ENCODE results near the gene MLIP.

The MLIP gene

GRCh38 chr6:54096811-54097210 is 14.4 kb upstream of the MLIP start:
- peak in 1 of 2 experiments; percentile 39 for DNase-seq

- DNase-seq: no peak
These were observed 13.5 kb upstream of the MLIP start for GRCh38 chr6:54097753-54098152.

GRCh38 chr6:54098450-54099044 is 12.7 kb upstream of the MLIP start:
- no peak for DNase-seq

GRCh38 chr6:54099225-54099624 is 12.0 kb upstream of the MLIP start:
- DNase-seq: no peak

- no peak for DNase-seq
These were observed 10.7 kb upstream of the MLIP start for GRCh38 chr6:54100411-54101006.

DNA sequence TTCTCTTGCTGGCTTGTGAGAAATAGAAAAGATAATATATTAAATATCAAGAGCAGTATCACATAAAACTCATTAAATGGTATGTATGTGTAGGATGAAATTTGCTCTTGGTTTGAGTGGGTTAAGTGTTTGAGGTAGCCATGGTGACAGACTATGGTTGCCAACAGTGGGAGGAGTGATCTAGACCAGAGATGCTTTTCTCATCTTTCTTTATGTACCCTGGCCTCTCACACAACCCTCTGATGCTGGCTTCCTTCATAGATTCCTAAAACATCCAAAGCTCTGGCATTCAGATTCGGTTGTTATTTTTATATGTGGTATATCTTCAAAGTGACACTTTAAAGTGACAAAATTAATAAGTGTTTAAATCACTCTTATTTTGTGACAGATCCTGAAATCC is 9.0 kb upstream of the MLIP start:
- DNase-seq: no peak

GRCh38 chr6:54103497-54103896 is 7.7 kb upstream of the MLIP start:
- DNase-seq: no peak

GRCh38 chr6:54106727-54107126 is 4.5 kb upstream of the MLIP start:
- no peak for DNase-seq

DNA sequence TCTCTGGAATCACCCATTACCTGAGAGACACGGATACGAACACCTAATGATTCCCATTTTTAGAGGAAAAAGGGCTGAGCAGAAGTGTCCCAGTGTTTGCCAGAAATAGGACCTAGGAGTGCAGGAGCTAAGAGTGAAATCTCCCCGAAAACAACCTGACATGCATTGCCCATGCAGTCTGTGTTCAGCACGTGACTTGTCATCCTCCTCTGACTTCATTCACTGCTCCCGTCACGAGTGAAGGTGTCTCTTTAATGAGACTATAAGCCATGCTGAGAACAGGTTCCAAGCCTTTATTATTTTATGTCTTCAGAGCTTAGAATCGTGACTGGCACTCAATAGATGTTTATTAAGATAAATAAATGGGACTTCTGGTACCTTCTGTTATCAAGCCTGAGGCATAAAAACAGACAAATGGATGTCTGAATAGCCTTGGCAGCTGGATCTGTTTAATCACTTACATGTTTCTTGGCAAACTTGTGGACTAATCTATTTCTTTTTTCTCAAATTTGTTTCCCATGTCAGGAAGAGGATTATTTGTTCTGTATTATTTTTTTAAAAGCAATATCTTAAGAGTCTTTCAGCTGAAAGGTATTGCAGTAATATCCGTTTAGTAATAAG is 3.7 kb upstream of the MLIP start:
- DNase-seq: no peak

DNA sequence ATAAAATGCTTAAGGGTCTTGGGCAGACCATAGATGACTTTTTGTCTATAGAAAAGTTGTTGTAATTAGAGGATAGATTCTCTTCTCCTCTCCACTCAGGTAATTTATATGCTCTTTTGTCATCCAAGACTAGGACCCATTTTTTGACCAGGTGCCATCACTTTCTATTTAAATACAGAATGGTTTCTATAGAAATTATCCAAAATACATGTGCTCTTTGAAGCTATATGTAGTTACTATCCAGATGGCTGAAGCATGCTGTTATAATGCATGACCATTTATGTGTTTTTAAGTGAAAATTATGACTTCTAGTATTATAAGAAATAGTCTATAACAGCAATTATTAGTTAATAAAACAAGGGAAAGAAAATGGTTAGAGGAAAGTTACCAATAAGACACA is 3.0 kb upstream of the MLIP start:
- no peak for DNase-seq

GRCh38 chr6:54109586-54109985 is 1.7 kb upstream of the MLIP start:
- no peak for DNase-seq

- no peak for DNase-seq
These were observed 958 bp downstream of the MLIP start for GRCh38 chr6:54112151-54112650.

- DNase-seq: no peak
These were observed 3.7 kb downstream of the MLIP start for GRCh38 chr6:54114991-54115390.

GRCh38 chr6:54115966-54116365 is 4.7 kb downstream of the MLIP start:
- no peak for DNase-seq

- no peak for DNase-seq
These were observed 6.9 kb downstream of the MLIP start for GRCh38 chr6:54118117-54118516.

DNA sequence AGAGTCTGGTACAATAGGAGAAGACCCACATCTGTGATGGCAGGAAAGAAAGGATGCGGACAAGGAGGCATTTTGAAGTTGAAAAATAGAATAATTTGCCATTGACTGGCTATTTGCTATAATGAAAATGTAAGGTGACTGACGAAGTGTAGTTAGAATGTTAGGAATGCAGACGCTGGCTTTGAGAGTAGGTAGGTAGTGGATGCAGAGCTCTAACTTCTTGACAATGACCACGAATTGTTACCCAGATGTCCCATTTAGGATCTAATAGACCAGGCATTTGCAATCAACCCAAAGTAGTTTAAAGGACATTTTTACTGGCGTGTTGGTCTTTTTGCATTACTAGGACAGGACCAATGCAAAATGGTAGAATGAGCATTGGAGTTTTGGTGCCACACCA is 14.2 kb downstream of the MLIP start:
- no peak for DNase-seq

GRCh38 chr6:54130179-54130578 is 18.9 kb downstream of the MLIP start:
- no peak for DNase-seq

GRCh38 chr6:54132587-54132986 is 21.3 kb downstream of the MLIP start:
- DNase-seq: no peak

DNA sequence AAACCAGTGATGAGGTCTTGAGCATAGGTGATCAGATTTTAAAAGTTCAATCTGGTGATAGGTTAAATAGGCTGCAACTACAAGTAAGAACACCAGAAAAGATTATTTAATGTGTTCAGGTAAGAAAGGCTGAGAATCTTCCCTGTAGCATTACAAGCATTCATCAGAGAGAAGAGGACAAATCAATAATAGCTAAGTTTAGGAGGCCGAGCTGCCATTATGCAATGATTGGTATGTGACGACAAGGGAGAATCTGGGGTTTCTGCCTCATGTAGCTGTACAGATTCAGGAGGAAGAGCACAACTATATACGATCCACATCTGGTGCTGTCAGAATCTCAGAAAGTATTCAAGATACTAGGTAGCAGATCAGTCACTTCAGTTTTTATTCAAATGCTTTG is 21.9 kb downstream of the MLIP start:
- DNase-seq: no peak

GRCh38 chr6:54134935-54135334 is 23.7 kb downstream of the MLIP start:
- DNase-seq: no peak

DNA sequence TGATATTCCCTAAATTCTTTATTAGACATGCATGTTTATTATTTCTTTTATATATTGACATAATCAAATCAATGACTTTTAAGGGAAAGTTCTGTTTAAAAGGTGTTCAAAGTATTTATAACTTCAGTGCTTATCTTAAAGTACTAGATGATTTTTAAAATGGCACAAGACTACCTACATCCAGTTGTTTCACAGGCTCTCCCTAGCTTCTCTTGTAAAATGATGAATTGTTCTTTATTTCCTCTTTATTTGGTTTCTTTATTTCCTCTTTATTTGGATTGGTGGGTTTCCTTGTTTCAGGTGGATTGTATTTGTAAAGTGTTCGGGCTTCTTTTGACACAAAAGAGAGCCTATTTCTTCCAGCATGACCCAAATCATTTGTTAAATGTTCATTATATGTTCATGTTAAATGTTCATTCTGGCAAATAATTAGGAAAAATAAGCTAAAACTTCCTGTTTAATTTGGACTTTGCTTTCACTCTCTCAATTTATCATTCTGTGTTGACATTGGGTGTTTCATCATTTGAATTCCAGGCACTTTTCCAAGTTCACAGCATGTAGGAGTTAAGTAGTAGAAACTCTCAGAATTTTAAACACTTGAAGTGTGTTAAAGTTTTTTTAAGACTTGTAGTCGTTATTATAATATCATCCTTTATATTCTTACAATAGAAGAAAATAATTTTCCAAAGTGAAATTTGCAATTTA is 24.6 kb downstream of the MLIP start:
- DNase-seq: no peak

GRCh38 chr6:54138795-54139194 is 27.6 kb downstream of the MLIP start:
- no peak for DNase-seq

DNA sequence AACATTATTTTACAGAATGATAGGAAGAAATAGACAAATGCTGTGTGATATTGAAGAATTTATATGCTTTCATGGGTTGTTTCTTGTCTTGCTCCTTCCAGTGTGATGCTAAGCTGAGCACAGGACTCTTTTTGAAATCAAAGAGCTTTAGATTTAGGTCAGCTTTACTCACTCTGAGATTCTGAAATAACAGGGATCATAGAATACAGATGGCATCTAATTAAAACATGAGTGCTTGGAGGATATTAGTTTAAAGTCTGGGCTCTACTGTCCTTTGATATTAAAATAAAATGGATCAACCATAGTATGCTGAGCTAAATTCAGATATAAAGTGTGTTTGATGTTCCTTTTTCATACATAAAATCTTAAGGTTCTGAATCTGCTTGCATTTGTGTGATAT is 29.6 kb downstream of the MLIP start:
- DNase-seq: no peak
